Hepatocyte (in vitro differentiated cells): ENCODE results near the gene RBBP7. TPM values are rescaled to one million over a fixed set of nuclear protein-coding genes. Genes with fewer than 3 reads are reported as not detected.

Source experiments
- DNase-seq: peaks from one replicate; pipeline ENCODE4 v3.0.0-alpha.2; 2016; ENCODE audit warnings: low spot score
- H2AFZ ChIP-seq: fragments of 200-600 bp; sonication (generic); 2 replicates; pipeline ENCODE4 v1.6.0; 2016; ENCODE audit warnings: antibody characterized with exemption, mild to moderate bottlenecking
- H3K27ac ChIP-seq: fragments of 200-600 bp; sonication (generic); 2 replicates; pipeline ENCODE4 v1.5.1; 2016; ENCODE audit warnings: mild to moderate bottlenecking
- H3K27me3 ChIP-seq: fragments of 200-600 bp; sonication (generic); 2 replicates; pipeline ENCODE4 v1.6.1; 2016
- H3K36me3 ChIP-seq: fragments of 200-600 bp; sonication (generic); replicated peaks from 2 replicates; pipeline ENCODE4 v1.5.1; 2016; ENCODE audit warnings: low read depth; ENCODE audit not compliant: insufficient read depth
- H3K4me1 ChIP-seq: fragments of 200-600 bp; sonication (generic); 2 replicates; pipeline ENCODE4 v1.5.1; 2016; ENCODE audit warnings: mild to moderate bottlenecking, moderate library complexity; ENCODE audit not compliant: insufficient read depth
- H3K4me2 ChIP-seq: fragments of 200-600 bp; sonication (generic); 2 replicates; pipeline ENCODE4 v1.6.0; 2016
- H3K4me3 ChIP-seq: fragments of 200-600 bp; sonication (generic); 2 replicates; pipeline ENCODE4 v1.5.1; 2016; ENCODE audit warnings: mild to moderate bottlenecking
- H3K79me2 ChIP-seq: fragments of 200-600 bp; sonication (generic); 2 replicates; pipeline ENCODE4 v1.6.0; 2017; ENCODE audit warnings: mild to moderate bottlenecking
- H3K9me2 ChIP-seq: fragments of 200-600 bp; sonication (generic); replicated peaks from 2 replicates; pipeline ENCODE4 v1.6.0; 2017; ENCODE audit warnings: mild to moderate bottlenecking; ENCODE audit not compliant: insufficient read depth
- H3K9me3 ChIP-seq: fragments of 200-600 bp; sonication (generic); 2 replicates; pipeline ENCODE4 v1.5.1; 2016; ENCODE audit warnings: low read depth, mild to moderate bottlenecking
- H4K20me1 ChIP-seq: fragments of 200-600 bp; sonication (generic); 2 replicates; pipeline ENCODE4 v1.6.0; 2016; ENCODE audit warnings: mild to moderate bottlenecking; ENCODE audit not compliant: insufficient read depth, poor library complexity, severe bottlenecking
- EZH2 ChIP-seq: fragments of 200-600 bp; sonication (generic); IDR thresholded peaks from 2 replicates; pipeline ENCODE4 v1.6.1; 2016; ENCODE audit warnings: antibody characterized with exemption, mild to moderate bottlenecking, borderline replicate concordance
- EZH2phosphoT487 ChIP-seq: fragments of 200-600 bp; sonication (generic); IDR thresholded peaks from one replicate; pipeline ENCODE4 v1.6.1; 2018; ENCODE audit warnings: antibody characterized with exemption, mild to moderate bottlenecking, low read depth, moderate library complexity; ENCODE audit not compliant: unreplicated experiment, severe bottlenecking
- WGBS: methylation state at CpG from one replicate; pipeline ENCODE4 v1.1.6; 2016; ENCODE audit warnings: low lambda C conversion rate; ENCODE audit errors: missing lambda C conversion rate; 5-methylcytosine and 5-hydroxymethylcytosine counted together
- polyA plus RNA-seq: library from polyadenylated mRNA; unstranded; fragments of >200 nt; fragmentation: Nextera tagmentation; extraction: Ambion mirVana; gene quantifications from 2 replicates; pipeline ENCODE4 v1.2.1, GENCODE V29; 2016
- total RNA-seq: library from RNA; depleted of rRNA; stranded (reverse); fragments of >200 nt; gene quantifications from 2 replicates; pipeline ENCODE4 v1.2.3, GENCODE V29; 2014
- TF ChIP-seq, protein P1 (sequence below): fragments of 200-600 bp; sonication (generic); IDR thresholded peaks from 2 replicates; pipeline ENCODE4 v1.5.1; 2016; ENCODE audit warnings: antibody characterized with exemption, mild to moderate bottlenecking; ENCODE audit not compliant: poor library complexity

RBBP7 gene
- total and polyA plus RNA-seq, 2 experiments from 2014 or later = 185 to 263 TPM

DNA sequence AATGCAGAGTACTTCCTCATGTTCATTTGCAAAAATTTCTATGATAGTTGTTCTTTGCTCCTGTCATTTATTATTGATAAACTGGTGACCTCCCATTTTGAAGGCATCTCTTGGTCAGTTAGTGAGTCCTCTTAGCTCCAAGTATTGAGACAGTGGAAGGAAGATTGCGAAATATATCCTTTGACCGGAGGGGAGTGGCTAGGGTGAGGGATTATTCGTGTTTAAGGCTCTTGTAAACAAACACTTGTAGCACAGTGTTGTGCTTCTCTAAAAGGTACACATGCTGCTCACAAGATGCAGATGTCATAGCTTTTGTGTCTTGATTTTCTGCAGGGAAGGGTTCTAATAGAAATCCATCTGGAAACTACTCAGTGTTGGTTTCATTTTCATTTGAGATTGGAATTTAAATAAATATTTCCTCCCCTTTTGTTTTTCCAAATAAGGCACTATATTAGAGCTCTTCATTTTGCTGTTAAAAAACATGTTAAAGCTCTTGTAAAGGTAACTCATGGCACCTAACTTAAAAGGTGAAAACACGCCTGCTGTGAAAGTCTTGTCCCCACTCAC, 62.1 kb downstream of the RBBP7 start:
- no peak for TF ChIP-seq EZH2phosphoT487
- TF ChIP-seq EZH2 = no peak
- TF ChIP-seq, protein P1, sequence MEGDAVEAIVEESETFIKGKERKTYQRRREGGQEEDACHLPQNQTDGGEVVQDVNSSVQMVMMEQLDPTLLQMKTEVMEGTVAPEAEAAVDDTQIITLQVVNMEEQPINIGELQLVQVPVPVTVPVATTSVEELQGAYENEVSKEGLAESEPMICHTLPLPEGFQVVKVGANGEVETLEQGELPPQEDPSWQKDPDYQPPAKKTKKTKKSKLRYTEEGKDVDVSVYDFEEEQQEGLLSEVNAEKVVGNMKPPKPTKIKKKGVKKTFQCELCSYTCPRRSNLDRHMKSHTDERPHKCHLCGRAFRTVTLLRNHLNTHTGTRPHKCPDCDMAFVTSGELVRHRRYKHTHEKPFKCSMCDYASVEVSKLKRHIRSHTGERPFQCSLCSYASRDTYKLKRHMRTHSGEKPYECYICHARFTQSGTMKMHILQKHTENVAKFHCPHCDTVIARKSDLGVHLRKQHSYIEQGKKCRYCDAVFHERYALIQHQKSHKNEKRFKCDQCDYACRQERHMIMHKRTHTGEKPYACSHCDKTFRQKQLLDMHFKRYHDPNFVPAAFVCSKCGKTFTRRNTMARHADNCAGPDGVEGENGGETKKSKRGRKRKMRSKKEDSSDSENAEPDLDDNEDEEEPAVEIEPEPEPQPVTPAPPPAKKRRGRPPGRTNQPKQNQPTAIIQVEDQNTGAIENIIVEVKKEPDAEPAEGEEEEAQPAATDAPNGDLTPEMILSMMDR = no peak
- Histone ChIP-seq H3K4me2 (peak overlapping the region; percentile 70), H3K36me3 (no peaks in the 10 kb centered on the region), H2AFZ (peak overlapping the region; percentile 15), H3K9me3 (no peaks in the 10 kb centered on the region), H3K4me1 (peaks cover 14% of the 10 kb centered on the region), H3K9me2 (no peaks in the 10 kb centered on the region), H3K79me2 (peaks cover 75% of the 10 kb centered on the region), H3K4me3 (no peak overlapping the region), H3K27ac (peak overlapping the region; percentile 67), H4K20me1 (no peaks in the 10 kb centered on the region), H3K27me3 (no peaks in the 10 kb centered on the region)
- 37% methylated on average over 4 of the region's 4 CpGs for WGBS
- peak; percentile 70 for DNase-seq

DNA sequence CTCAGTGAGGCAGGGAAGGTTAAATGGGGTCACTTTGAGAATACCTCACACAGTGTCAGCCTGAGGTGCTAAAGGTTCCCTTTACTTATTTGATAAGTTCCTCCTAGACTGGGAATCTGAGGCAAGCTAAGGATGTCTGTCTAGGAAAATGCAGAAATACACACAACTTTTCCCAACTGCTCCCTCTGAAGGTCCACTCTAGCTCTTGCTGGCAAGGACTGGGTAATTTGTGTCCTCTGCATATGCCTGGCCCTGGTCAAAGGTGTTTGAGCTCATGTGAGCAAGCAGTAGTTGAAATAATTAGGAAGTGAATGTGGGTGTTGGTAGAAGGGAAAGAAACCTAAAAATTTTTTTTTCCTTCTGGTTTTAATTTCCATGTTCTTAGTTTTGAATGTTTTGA, 62.6 kb downstream of the RBBP7 start:
- Histone ChIP-seq H3K4me2 (peak overlapping the region; percentile 70), H4K20me1 (no peaks in the 10 kb centered on the region)
- peak; percentile 61 for DNase-seq

DNA sequence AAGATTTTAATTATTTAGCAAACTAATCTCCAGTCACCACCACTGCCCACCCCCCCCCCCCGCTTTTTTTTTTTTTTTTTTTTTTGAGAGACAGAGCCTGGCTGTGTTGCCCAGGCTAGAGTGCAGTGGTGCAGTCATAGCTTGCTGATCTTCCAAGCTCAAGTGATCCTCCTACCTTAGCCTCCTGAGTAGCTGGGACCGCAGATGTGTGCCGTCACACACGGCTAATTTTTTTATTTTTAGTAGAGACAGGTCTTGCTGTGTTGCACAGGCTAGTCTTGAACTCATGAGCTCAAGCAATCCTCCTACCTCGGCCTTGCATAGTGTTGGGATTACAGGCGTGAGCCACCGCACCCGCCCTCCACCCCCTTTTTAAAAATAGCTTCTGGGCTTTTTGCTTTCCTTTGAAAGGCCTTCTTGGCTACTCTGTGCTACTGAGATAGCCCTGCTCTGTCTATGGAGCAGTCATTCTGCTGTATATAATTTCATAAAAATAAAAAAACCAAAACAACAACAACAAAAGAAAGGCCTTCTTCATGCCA, 65.2 kb downstream of the RBBP7 start:
- H3K9me2 ChIP-seq = no peaks in the 10 kb centered on the region
- H2AFZ ChIP-seq = no peak overlapping the region
- no peaks in the 10 kb centered on the region for H3K27me3 ChIP-seq
- DNase-seq = no peak
- H3K79me2 ChIP-seq = peaks cover 58% of the 10 kb centered on the region
- H4K20me1 ChIP-seq = no peaks in the 10 kb centered on the region
- TF ChIP-seq EZH2phosphoT487 (no peak), EZH2 (no peak)
- TF ChIP-seq, protein P1 = no peak
- no peak overlapping the region for H3K4me3 ChIP-seq
- H3K27ac ChIP-seq = no peak overlapping the region
- no peaks in the 10 kb centered on the region for H3K36me3 ChIP-seq
- H3K9me3 ChIP-seq = no peaks in the 10 kb centered on the region
- no peak overlapping the region for H3K4me2 ChIP-seq
- peaks cover 14% of the 10 kb centered on the region for H3K4me1 ChIP-seq
- 84% methylated on average over 8 of the region's 8 CpGs for WGBS

More for the DNA sequence above, 62.6 kb downstream of the RBBP7 start:
- Histone ChIP-seq H3K27ac (peak overlapping the region; percentile 67), H3K4me1 (peaks cover 14% of the 10 kb centered on the region), H3K27me3 (no peaks in the 10 kb centered on the region), H3K36me3 (no peaks in the 10 kb centered on the region), H2AFZ (no peak overlapping the region), H3K9me3 (no peaks in the 10 kb centered on the region), H3K9me2 (no peaks in the 10 kb centered on the region), H3K4me3 (no peak overlapping the region), H3K79me2 (peaks cover 71% of the 10 kb centered on the region)
- TF ChIP-seq, protein P1 = peak; percentile 40
- TF ChIP-seq EZH2phosphoT487 (no peak), EZH2 (no peak)
